Activated CD4-positive, alpha-beta memory T cell treated with anti-CD3 and anti-CD28 coated beads for 36 hours (primary cell): ENCODE measurements around the gene SNX24. TPM values are rescaled to one million over a fixed set of nuclear protein-coding genes. Genes with fewer than 3 reads are reported as not detected.

Experiments used
- CTCF ChIA-PET: fragments of 350-600 bp; sonication (Branson Sonifier 250); formaldehyde crosslinking; loops from one replicate; lab custom pipeline; 2021; ENCODE audit warnings: antibody characterized with exemption, inconsistent platforms; lab: Charles Lee
- POLR2A ChIA-PET: fragments of 350-600 bp; sonication (Branson Sonifier 250); formaldehyde crosslinking; loops from one replicate; lab custom pipeline; 2021; ENCODE audit warnings: antibody characterized with exemption; lab: Charles Lee
- DNase-seq: peaks from one replicate; pipeline ENCODE4 v3.0.0-alpha.2; 2020
- H3K27ac Mint-ChIP-seq: one replicate; pipeline ENCODE4 v1.8.0; 2021; ENCODE audit warnings: mixed read lengths
- H3K27me3 Mint-ChIP-seq: one replicate; pipeline ENCODE4 v1.8.0; 2021; ENCODE audit warnings: mixed read lengths
- H3K36me3 Mint-ChIP-seq: one replicate; pipeline ENCODE4 v1.8.0; 2021; ENCODE audit warnings: mixed read lengths
- H3K4me1 Mint-ChIP-seq: one replicate; pipeline ENCODE4 v1.8.0; 2021; ENCODE audit warnings: low read depth, mixed read lengths
- H3K4me3 Mint-ChIP-seq: one replicate; pipeline ENCODE4 v1.8.0; 2021; ENCODE audit warnings: mild to moderate bottlenecking, mixed read lengths
- H3K9me3 Mint-ChIP-seq: one replicate; pipeline ENCODE4 v1.8.0; 2021; ENCODE audit warnings: mixed read lengths
- intact Hi-C: fragments of 100-400 bp; cut with micrococcal nuclease; formaldehyde crosslinking; loops from one replicate; pipeline ENCODE4 v1.15.1; 2023
- total RNA-seq, 2 experiments: library from RNA; stranded (reverse); gene quantifications; one replicate each; pipeline ENCODE4 v1.2.3, GENCODE V29; 2021

SNX24 gene
- total RNA-seq, 2 experiments from 2014 or later = 6.4 to 7.5 TPM

GRCh38 chr5:122999947-123000563 is 154.6 kb downstream of the SNX24 start:
- DNase-seq = peak; percentile 60
- Mint-ChIP-seq H3K27ac (no peak overlapping the region), H3K4me1 (no peaks in the 10 kb centered on the region), H3K4me3 (no peak overlapping the region), H3K36me3 (no peaks in the 10 kb centered on the region), H3K27me3 (no peaks in the 10 kb centered on the region), H3K9me3 (no peaks in the 10 kb centered on the region)
- ChIA-PET POLR2A (no interaction called here), CTCF (interaction anchor here (0.7 kb wide), 1 partner anchor 294 kb away, joined by 3 read pairs; no protein-coding TSS in a partner anchor)
- intact Hi-C loops = loop anchor here (5.0 to 10.0 kb wide), 3 partner anchors 103 to 485 kb away; no protein-coding TSS in a partner anchor

DNA sequence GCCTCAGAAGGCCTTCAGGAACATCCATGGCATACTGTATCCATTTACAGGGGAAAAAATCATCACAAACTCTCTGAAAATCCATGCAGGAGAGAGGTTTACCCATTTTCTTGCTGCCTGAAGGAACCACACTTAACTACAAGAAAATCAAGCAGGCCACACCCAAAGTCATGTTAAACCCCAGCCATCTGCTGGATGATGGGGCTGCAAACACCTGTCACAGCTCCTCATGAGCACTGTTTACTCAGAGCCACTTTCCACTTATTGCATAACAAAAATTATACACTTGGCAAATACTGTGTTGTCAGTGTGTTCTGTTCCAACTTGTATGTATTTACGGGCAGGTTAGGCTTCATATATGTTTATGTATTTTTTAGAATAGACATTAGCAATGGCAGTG is 155.3 kb downstream of the SNX24 start:
- DNase-seq = no peak
- CTCF ChIA-PET = no interaction called here
- no peak overlapping the region for H3K4me3 Mint-ChIP-seq
- no peaks in the 10 kb centered on the region for H3K4me1 Mint-ChIP-seq
- no peaks in the 10 kb centered on the region for H3K9me3 Mint-ChIP-seq
- H3K36me3 Mint-ChIP-seq = no peaks in the 10 kb centered on the region
- POLR2A ChIA-PET = no interaction called here
- intact Hi-C loops = loop anchor here (5.0 to 10.0 kb wide), 3 partner anchors 103 to 486 kb away; no protein-coding TSS in a partner anchor
- no peak overlapping the region for H3K27ac Mint-ChIP-seq
- H3K27me3 Mint-ChIP-seq = no peaks in the 10 kb centered on the region

DNA sequence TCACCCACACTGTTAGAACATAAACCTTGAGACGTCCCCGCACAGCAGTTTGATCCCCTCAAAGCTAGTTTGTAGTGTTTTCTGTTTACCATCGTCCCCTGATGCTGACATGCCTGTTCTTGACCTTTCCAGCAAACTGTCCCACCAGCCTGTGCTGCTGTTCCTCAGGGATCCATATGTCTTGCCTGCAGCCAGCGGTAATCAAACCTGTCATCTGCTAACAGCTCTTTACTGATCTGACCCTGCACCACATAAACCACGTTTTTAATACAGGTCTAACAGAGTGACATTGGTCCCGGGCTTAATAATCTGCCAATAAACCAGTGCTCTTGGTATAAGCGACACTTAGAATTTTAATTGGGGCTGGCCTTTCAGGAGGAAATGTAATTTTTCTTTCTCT is 156.4 kb downstream of the SNX24 start:
- ChIA-PET CTCF (no interaction called here), POLR2A (no interaction called here)
- no peak overlapping the region for H3K27ac Mint-ChIP-seq
- H3K36me3 Mint-ChIP-seq = no peaks in the 10 kb centered on the region
- intact Hi-C loops = loop anchor here (5.0 to 10.0 kb wide), 3 partner anchors 105 to 487 kb away; no protein-coding TSS in a partner anchor
- H3K4me1 Mint-ChIP-seq = no peaks in the 10 kb centered on the region
- no peaks in the 10 kb centered on the region for H3K9me3 Mint-ChIP-seq
- DNase-seq = no peak
- no peaks in the 10 kb centered on the region for H3K27me3 Mint-ChIP-seq
- no peak overlapping the region for H3K4me3 Mint-ChIP-seq

DNA sequence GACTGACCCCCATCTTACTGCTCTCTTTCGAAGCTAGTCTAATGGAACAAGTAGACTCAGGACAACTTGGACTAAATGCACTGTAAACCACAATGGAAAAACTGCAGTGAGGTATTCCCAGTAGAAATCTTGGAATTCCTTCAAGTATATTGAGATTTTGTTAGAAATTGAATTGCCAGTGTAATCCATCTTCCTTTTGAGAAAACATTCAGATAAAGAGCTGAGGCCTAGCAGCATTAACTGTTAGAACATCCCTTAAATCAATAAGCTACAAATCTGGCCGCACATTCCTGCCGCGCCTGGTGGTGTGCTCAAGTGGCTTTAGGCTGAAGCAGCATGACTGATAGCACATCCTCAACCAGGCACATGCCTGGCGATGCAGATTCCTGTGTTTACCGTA is 161.8 kb downstream of the SNX24 start:
- H3K27me3 Mint-ChIP-seq = no peaks in the 10 kb centered on the region
- H3K4me3 Mint-ChIP-seq = no peak overlapping the region
- DNase-seq = no peak
- intact Hi-C loops = loop anchor here (10.0 kb wide), 2 partner anchors 302 to 492 kb away; no protein-coding TSS in a partner anchor
- ChIA-PET CTCF (no interaction called here), POLR2A (no interaction called here)
- H3K36me3 Mint-ChIP-seq = peaks cover 6% of the 10 kb centered on the region
- no peaks in the 10 kb centered on the region for H3K9me3 Mint-ChIP-seq
- no peaks in the 10 kb centered on the region for H3K4me1 Mint-ChIP-seq
- H3K27ac Mint-ChIP-seq = no peak overlapping the region

- H3K4me3 Mint-ChIP-seq = no peak overlapping the region
- no peak overlapping the region for H3K27ac Mint-ChIP-seq
- no peaks in the 10 kb centered on the region for H3K27me3 Mint-ChIP-seq
Measured at GRCh38 chr5:123007754-123008153, 162.3 kb downstream of the SNX24 start.

DNA sequence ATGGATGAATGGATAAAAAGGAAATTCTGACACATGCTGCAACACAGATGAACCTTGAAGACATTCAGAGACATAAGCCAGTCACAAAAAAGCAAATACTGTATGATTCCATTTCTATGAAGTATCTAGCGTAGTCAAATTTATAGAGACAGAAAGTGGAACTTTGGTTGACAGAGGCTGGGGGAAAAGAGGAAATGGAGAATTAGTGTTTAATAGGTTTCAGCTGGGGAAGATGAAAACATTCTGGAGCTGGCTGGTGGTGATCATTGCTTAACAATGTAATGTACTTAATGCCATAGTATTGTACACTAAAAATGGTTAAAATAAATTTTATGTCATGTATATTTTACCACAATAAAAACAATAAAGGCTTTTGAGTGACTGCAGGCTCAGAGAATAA is 166.9 kb downstream of the SNX24 start:
- Mint-ChIP-seq H3K4me3 (no peak overlapping the region), H3K36me3 (peaks cover 6% of the 10 kb centered on the region), H3K4me1 (no peaks in the 10 kb centered on the region), H3K9me3 (peaks cover 3% of the 10 kb centered on the region), H3K27me3 (no peaks in the 10 kb centered on the region), H3K27ac (no peak overlapping the region)
- intact Hi-C loops = no loop called here
- POLR2A ChIA-PET = no interaction called here
- no peak for DNase-seq
- CTCF ChIA-PET = no interaction called here

More at GRCh38 chr5:123007754-123008153, 162.3 kb downstream of the SNX24 start:
- CTCF ChIA-PET = no interaction called here
- POLR2A ChIA-PET = no interaction called here
- Mint-ChIP-seq H3K9me3 (no peaks in the 10 kb centered on the region), H3K4me1 (no peaks in the 10 kb centered on the region), H3K36me3 (peaks cover 6% of the 10 kb centered on the region)
- intact Hi-C loops = loop anchor here (10.0 kb wide), 2 partner anchors 303 to 493 kb away; no protein-coding TSS in a partner anchor
- no peak for DNase-seq

GRCh38 chr5:123014689-123015088 is 169.3 kb downstream of the SNX24 start:
- H3K27me3 Mint-ChIP-seq = no peaks in the 10 kb centered on the region
- ChIA-PET POLR2A (no interaction called here), CTCF (no interaction called here)
- no peak overlapping the region for H3K27ac Mint-ChIP-seq
- peaks cover 2% of the 10 kb centered on the region for H3K36me3 Mint-ChIP-seq
- intact Hi-C loops = no loop called here
- H3K4me3 Mint-ChIP-seq = no peak overlapping the region
- peaks cover 3% of the 10 kb centered on the region for H3K9me3 Mint-ChIP-seq
- no peak for DNase-seq
- no peaks in the 10 kb centered on the region for H3K4me1 Mint-ChIP-seq

GRCh38 chr5:123028222-123028621 is 182.8 kb downstream of the SNX24 start:
- H3K4me3 Mint-ChIP-seq = no peak overlapping the region
- no peak for DNase-seq
- H3K36me3 Mint-ChIP-seq = no peaks in the 10 kb centered on the region
- H3K4me1 Mint-ChIP-seq = no peaks in the 10 kb centered on the region
- peaks cover 11% of the 10 kb centered on the region for H3K27me3 Mint-ChIP-seq
- no peaks in the 10 kb centered on the region for H3K9me3 Mint-ChIP-seq
- ChIA-PET POLR2A (no interaction called here), CTCF (no interaction called here)
- intact Hi-C loops = no loop called here
- no peak overlapping the region for H3K27ac Mint-ChIP-seq

GRCh38 chr5:123033157-123033671 is 187.8 kb downstream of the SNX24 start:
- POLR2A ChIA-PET = no interaction called here
- Mint-ChIP-seq H3K36me3 (no peaks in the 10 kb centered on the region), H3K27ac (no peak overlapping the region), H3K9me3 (no peaks in the 10 kb centered on the region), H3K27me3 (peaks cover 40% of the 10 kb centered on the region), H3K4me1 (peaks cover 11% of the 10 kb centered on the region), H3K4me3 (no peak overlapping the region)
- CTCF ChIA-PET = no interaction called here
- no peak for DNase-seq
- intact Hi-C loops = no loop called here

GRCh38 chr5:123035360-123035917 is 190.0 kb downstream of the SNX24 start:
- DNase-seq = peak; percentile 30
- ChIA-PET CTCF (interaction anchor here (0.7 kb wide), 1 partner anchor 576 kb away, joined by 3 read pairs; no protein-coding TSS in a partner anchor), POLR2A (no interaction called here)
- Mint-ChIP-seq H3K36me3 (no peaks in the 10 kb centered on the region), H3K9me3 (no peaks in the 10 kb centered on the region), H3K27ac (no peak overlapping the region), H3K4me1 (peaks cover 11% of the 10 kb centered on the region), H3K27me3 (peaks cover 48% of the 10 kb centered on the region), H3K4me3 (peak overlapping the region; percentile 56)
- intact Hi-C loops = loop anchor here (5.0 kb wide), 1 partner anchor 57 kb away; no protein-coding TSS in a partner anchor

DNA sequence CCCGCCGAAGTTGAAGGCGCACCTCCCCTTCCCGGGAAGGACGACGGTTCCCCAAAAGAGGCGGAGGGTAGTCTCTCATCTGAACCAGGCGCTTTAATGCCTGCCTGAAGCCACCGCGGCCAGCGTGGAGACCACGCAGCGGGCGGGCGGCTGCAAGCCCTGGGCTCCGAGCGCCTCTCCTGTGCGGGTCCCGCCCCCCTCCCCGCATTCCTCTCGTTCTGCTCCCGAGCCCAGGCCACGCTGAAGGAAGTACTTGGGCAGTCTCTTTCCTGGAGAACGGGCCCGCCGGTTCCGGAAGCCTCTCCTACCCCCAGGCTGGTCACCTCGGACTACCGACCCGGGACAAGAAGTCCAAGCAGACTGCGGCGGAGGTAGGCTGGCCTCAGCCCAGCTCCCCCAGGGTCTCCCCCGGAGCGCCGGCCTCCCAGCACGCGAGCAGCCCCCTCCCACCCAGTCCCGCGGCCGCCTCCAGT is 190.5 kb downstream of the SNX24 start:
- peaks cover 45% of the 10 kb centered on the region for H3K27me3 Mint-ChIP-seq

DNA sequence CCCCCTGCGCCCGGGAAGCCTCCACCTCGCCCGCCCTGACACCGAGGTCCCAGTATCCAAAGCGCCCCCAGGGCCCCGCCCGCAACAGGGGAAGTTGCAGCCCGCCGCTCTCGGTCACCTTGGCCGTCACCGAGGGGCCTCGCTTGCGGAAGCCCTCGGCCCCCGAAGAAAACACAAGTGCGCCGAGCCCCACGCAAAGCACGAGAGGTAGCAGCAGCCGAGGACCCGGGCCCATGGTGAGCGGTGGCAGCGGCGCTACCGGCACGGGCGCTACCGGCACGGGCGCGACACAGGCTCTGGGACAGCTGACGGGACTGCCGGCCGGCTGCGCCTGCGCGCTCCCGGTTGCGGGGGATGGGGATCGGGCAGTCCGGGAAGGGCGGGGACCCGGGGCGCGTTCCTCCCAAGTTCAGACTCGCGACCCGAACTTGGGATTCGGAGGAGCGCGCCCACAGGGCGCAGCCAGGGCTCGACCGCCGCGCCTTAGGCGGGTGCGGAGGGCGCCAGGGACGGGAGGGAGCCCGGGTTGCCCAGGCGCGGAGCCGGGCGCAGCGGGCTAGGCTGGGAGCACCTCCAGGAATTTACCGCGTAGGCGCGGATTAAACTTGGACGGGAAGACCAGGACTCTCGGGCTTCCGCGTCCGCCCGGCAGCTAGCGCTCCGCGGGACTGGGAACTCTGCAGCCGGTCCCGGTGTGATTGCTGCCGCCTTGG is 191.1 kb downstream of the SNX24 start, which contains the start of gene PPIC:
TSS of gene PPIC (minus strand) at position 335 of the 713 bp plus-strand sequence. CDS start at position 235, 100 bp downstream.
- Mint-ChIP-seq H3K4me3 (peak within 1 kb of the TSS; percentile 59), H3K27me3 (peaks cover 41% of the 10 kb centered on the region), H3K9me3 (no peaks in the 10 kb centered on the region), H3K36me3 (no peaks in the 10 kb centered on the region), H3K4me1 (peaks cover 11% of the 10 kb centered on the region), H3K27ac (no peak within 1 kb of the TSS)
- ChIA-PET CTCF (no interaction called here), POLR2A (no interaction called here)
- DNase-seq = peak; percentile 22
- intact Hi-C loops = loop anchor here (5.0 kb wide), 1 partner anchor 56 kb away; no protein-coding TSS in a partner anchor

More for the DNA sequence above, 190.5 kb downstream of the SNX24 start:
- H3K9me3 Mint-ChIP-seq = no peaks in the 10 kb centered on the region
- POLR2A ChIA-PET = no interaction called here
- peak; percentile 9 for DNase-seq
- CTCF ChIA-PET = no interaction called here
- no peaks in the 10 kb centered on the region for H3K36me3 Mint-ChIP-seq
- no peak overlapping the region for H3K27ac Mint-ChIP-seq
- intact Hi-C loops = loop anchor here (5.0 kb wide), 1 partner anchor 56 kb away; no protein-coding TSS in a partner anchor
- peak overlapping the region; percentile 56 for H3K4me3 Mint-ChIP-seq
- peaks cover 11% of the 10 kb centered on the region for H3K4me1 Mint-ChIP-seq
